HCT116 (cell line): ENCODE data around the gene KCNQ1OT1. TPM values are rescaled to one million over a fixed set of nuclear protein-coding genes. Genes with fewer than 3 reads are reported as not detected.

ENCODE experiments used
- ATAC-seq: fragments of 200-7000 bp; cut with Tn5 transposase; 2 replicates; pipeline ENCODE4 v1.9.1; 2020; ENCODE audit warnings: mild to moderate bottlenecking, moderate library complexity
- BruUV-seq: library from RNA; stranded (reverse); fragments of 400-500 nt; replicated peaks from 2 replicates; lab custom pipeline; 2021; lab: Mats Ljungman, UMichigan
- CTCF ChIA-PET: fragments of 300-600 bp; sonication (Branson Sonifier 250); formaldehyde crosslinking; loops from one replicate; lab custom pipeline; 2021; ENCODE audit warnings: antibody characterized with exemption; lab: Charles Lee
- POLR2A ChIA-PET: fragments of 300-600, 350-600 bp; sonication (Branson Sonifier 250); formaldehyde crosslinking; loops from one replicate; lab custom pipeline; 2021; ENCODE audit warnings: antibody characterized with exemption; lab: Charles Lee
- RAD21 ChIA-PET, 2 experiments: fragments of 300-600 bp; sonication (Branson Sonifier 250); formaldehyde crosslinking; loops; one replicate each; lab custom pipeline; 2023; ENCODE audit warnings: low total read pairs in 2 of 2; ENCODE audit not compliant: uncharacterized antibody in 2 of 2, unreplicated experiment in 2 of 2, low non-redundant PET in 1 of 2; lab: Charles Lee
- DNase-seq: peaks from one replicate; pipeline ENCODE4 v3.0.0-alpha.2; 2010; ENCODE audit warnings: low read depth, low spot score
- H2AFZ ChIP-seq: fragments of 200-600 bp; shearing (Covaris generic), sonication (generic); 2 replicates; pipeline ENCODE4 v1.6.1; 2017; ENCODE audit warnings: low read depth, mixed run types, mixed read lengths, antibody characterized with exemption, low read length; ENCODE audit not compliant: poor library complexity, severe bottlenecking
- H3K27ac ChIP-seq: 2 replicates; pipeline ENCODE4 v1.5.1; 2012; ENCODE audit warnings: low read depth, low read length
- H3K27me3 ChIP-seq: fragments of 200-600 bp; sonication (generic); 2 replicates; pipeline ENCODE4 v1.6.1; 2016; ENCODE audit warnings: mixed run types, low read length, mixed read lengths; ENCODE audit not compliant: insufficient read depth
- H3K36me3 ChIP-seq, 2 experiments: fragments of 200-500 bp in 1 of 2; fragments of 200-600 bp in 1 of 2; sonication (Bioruptor generic) in 1 of 2; sonication (generic) in 1 of 2; 2 replicates each; pipeline versions ENCODE4 v1.5.1 to v1.6.1; 2014 to 2016; ENCODE audit warnings: low read length in 2 of 2, inconsistent platforms in 1 of 2, mixed read lengths in 1 of 2, mixed run types in 1 of 2; ENCODE audit not compliant: insufficient read depth in 2 of 2, control insufficient read depth in 1 of 2
- H3K4me1 ChIP-seq, 2 experiments: fragments of 200-600 bp in 1 of 2; sonication (generic) in 1 of 2; 2 replicates each; pipeline versions ENCODE4 v1.5.1 to v1.6.1; 2012 to 2017; ENCODE audit warnings: low read length in 2 of 2, inconsistent platforms in 1 of 2, mild to moderate bottlenecking in 1 of 2, mixed read lengths in 1 of 2, mixed run types in 1 of 2, moderate library complexity in 1 of 2; ENCODE audit not compliant: insufficient read depth in 2 of 2, control insufficient read depth in 1 of 2
- H3K4me2 ChIP-seq: fragments of 200-600 bp; sonication (generic); 2 replicates; pipeline ENCODE4 v1.6.1; 2017; ENCODE audit warnings: mixed run types, low read length, mixed read lengths
- H3K4me3 ChIP-seq, 2 experiments: fragments of 200-600 bp in 1 of 2; sonication (generic) in 1 of 2; replicated peaks in 1 of 2; 2 replicates each; pipeline ENCODE4 v1.5.1; 2011 to 2016; ENCODE audit warnings: low read length in 2 of 2, control low read depth in 1 of 2, low read depth in 1 of 2, mild to moderate bottlenecking in 1 of 2, mixed read lengths in 1 of 2, mixed run types in 1 of 2
- H3K79me2 ChIP-seq: fragments of 200-600 bp; sonication (generic); 2 replicates; pipeline ENCODE4 v1.6.1; 2017; ENCODE audit warnings: mild to moderate bottlenecking, mixed run types, low read length, moderate library complexity, mixed read lengths; ENCODE audit not compliant: insufficient read depth
- H3K9ac ChIP-seq: fragments of 200-600 bp; sonication (generic); 2 replicates; pipeline ENCODE4 v1.6.1; 2016; ENCODE audit warnings: low read length, mixed read lengths
- H3K9me2 ChIP-seq: fragments of 200-600 bp; sonication (generic), shearing (Covaris generic); 2 replicates; pipeline ENCODE4 v1.6.1; 2017; ENCODE audit warnings: mixed run types, mild to moderate bottlenecking, moderate library complexity; ENCODE audit not compliant: insufficient read depth
- H3K9me3 ChIP-seq, 2 experiments: fragments of 200-500 bp in 1 of 2; fragments of 200-600 bp in 1 of 2; sonication (Bioruptor generic) in 1 of 2; sonication (generic) in 1 of 2; 2 replicates each; pipeline ENCODE4 v1.6.1; 2014 to 2017; ENCODE audit warnings: low read length in 2 of 2, mixed read lengths in 2 of 2, inconsistent platforms in 1 of 2, low read depth in 1 of 2, mild to moderate bottlenecking in 1 of 2, mixed run types in 1 of 2, moderate library complexity in 1 of 2; ENCODE audit not compliant: control insufficient read depth in 1 of 2, insufficient read depth in 1 of 2
- H4K20me1 ChIP-seq: fragments of 200-600 bp; sonication (generic), shearing (Covaris generic); 2 replicates; pipeline ENCODE4 v1.6.1; 2017; ENCODE audit warnings: mixed run types, mild to moderate bottlenecking, moderate library complexity; ENCODE audit not compliant: insufficient read depth
- CBX3 ChIP-seq: IDR thresholded peaks from 2 replicates; pipeline ENCODE4 v1.6.1; 2012; ENCODE audit warnings: low read depth
- CEBPB ChIP-seq: IDR thresholded peaks from 2 replicates; pipeline ENCODE4 v1.6.1; 2012; ENCODE audit warnings: low read depth
- CTCF ChIP-seq, 3 experiments: fragments of 200-600 bp in 1 of 3; sonication (generic) in 1 of 3; IDR thresholded peaks in 2 of 3; conservative IDR thresholded peaks in 1 of 3; 2 replicates each; pipeline ENCODE4 v1.5.1; 2012 to 2017; ENCODE audit warnings: low read depth in 2 of 3, low read length in 2 of 3, antibody characterized with exemption in 1 of 3, borderline replicate concordance in 1 of 3, control low read depth in 1 of 3, mild to moderate bottlenecking in 1 of 3, mixed read lengths in 1 of 3, mixed run types in 1 of 3, moderate library complexity in 1 of 3; ENCODE audit not compliant: insufficient read depth in 1 of 3
- EGR1 ChIP-seq: IDR thresholded peaks from 2 replicates; pipeline ENCODE4 v1.6.1; 2012; ENCODE audit warnings: low read depth
- ELF1 ChIP-seq: IDR thresholded peaks from 2 replicates; pipeline ENCODE4 v1.6.1; 2012; ENCODE audit warnings: low read depth, borderline replicate concordance
- EZH2 ChIP-seq: fragments of 200-600 bp; sonication (generic); IDR thresholded peaks from 2 replicates; pipeline ENCODE4 v1.6.1; 2017; ENCODE audit warnings: antibody characterized with exemption, mixed run types
- EZH2phosphoT487 ChIP-seq: fragments of 200-600 bp; IDR thresholded peaks from 2 replicates; pipeline ENCODE4 v1.6.1; 2018; ENCODE audit warnings: antibody characterized with exemption, borderline replicate concordance
- FOSL1 ChIP-seq: IDR thresholded peaks from 2 replicates; pipeline ENCODE4 v1.6.1; 2012; ENCODE audit warnings: low read depth
- POLR2A ChIP-seq: IDR thresholded peaks from 2 replicates; pipeline ENCODE4 v1.7.0; 2011; ENCODE audit warnings: borderline replicate concordance; ENCODE audit not compliant: insufficient read depth, insufficient read length; ENCODE audit errors: extremely low read depth
- POLR2AphosphoS5 ChIP-seq: IDR thresholded peaks from 2 replicates; pipeline ENCODE4 v1.6.1; 2011; ENCODE audit warnings: mild to moderate bottlenecking, low read depth, low read length, moderate library complexity
- REST ChIP-seq: IDR thresholded peaks from 2 replicates; pipeline ENCODE4 v1.6.1; 2012; ENCODE audit warnings: low read depth
- SIN3A ChIP-seq: IDR thresholded peaks from 2 replicates; pipeline ENCODE4 v1.6.1; 2012; ENCODE audit warnings: low read depth
- SP1 ChIP-seq: IDR thresholded peaks from 2 replicates; pipeline ENCODE4 v1.6.1; 2012; ENCODE audit warnings: low read depth
- SRF ChIP-seq: IDR thresholded peaks from 2 replicates; pipeline ENCODE4 v1.6.1; 2012; ENCODE audit warnings: low read depth
- TCF7L2 ChIP-seq: IDR thresholded peaks from 2 replicates; pipeline ENCODE4 v1.7.0; 2011; ENCODE audit warnings: borderline replicate concordance, inconsistent platforms; ENCODE audit not compliant: insufficient read depth, insufficient read length; ENCODE audit errors: extremely low read depth
- YY1 ChIP-seq: IDR thresholded peaks from 2 replicates; pipeline ENCODE4 v1.6.1; 2011; ENCODE audit warnings: low read length, low read depth, moderate library complexity, mild to moderate bottlenecking; ENCODE audit not compliant: insufficient replicate concordance; ENCODE audit errors: extremely low read depth
- ZBTB33 ChIP-seq: IDR thresholded peaks from 2 replicates; pipeline ENCODE4 v1.6.1; 2011; ENCODE audit warnings: mild to moderate bottlenecking, low read length, moderate library complexity; ENCODE audit not compliant: insufficient replicate concordance; ENCODE audit errors: extremely low read depth
- ZFX ChIP-seq: fragments of 450-650 bp; IDR thresholded peaks from 2 replicates; pipeline ENCODE4 v1.6.1; 2017
- intact Hi-C: fragments of 100-400 bp; cut with micrococcal nuclease; formaldehyde crosslinking; loops from 2 replicates; pipeline ENCODE4 v1.10.0; 2022
- total RNA-seq: library from RNA; stranded (reverse); gene quantifications from one replicate; pipeline ENCODE4 v1.2.1, GENCODE V29; 2021; ENCODE audit not compliant: unreplicated experiment
- TF ChIP-seq, protein P1 (sequence below): IDR thresholded peaks from 2 replicates; pipeline ENCODE4 v1.6.1; 2012

KCNQ1OT1 gene
- total RNA-seq, 1 experiment from 2014 or later = 1.1 TPM

- H3K9me2 ChIP-seq = no peaks in the 10 kb centered on the region
- no peaks in the 10 kb centered on the region for H3K79me2 ChIP-seq
- TF ChIP-seq ZFX (no peak), CBX3 (no peak), ELF1 (no peak), POLR2AphosphoS5 (no peak), EGR1 (no peak), FOSL1 (no peak), EZH2 (no peak), SIN3A (no peak), REST (no peak), EZH2phosphoT487 (no peak), POLR2A (no peak), SRF (no peak), CEBPB (no peak), ZBTB33 (no peak), YY1 (no peak), SP1 (no peak), TCF7L2 (no peak), CTCF (IDR thresholded peaks at IDR 0.05 in 2 of 3, conservative IDR thresholded peaks at IDR 0.05 in 1 of 3; ENCODE audit: borderline replicate concordance in 1 of 3, insufficient read depth in 1 of 3, low read depth in 2 of 3, low read length in 2 of 3) (no peak)
- TF ChIP-seq, protein P1, sequence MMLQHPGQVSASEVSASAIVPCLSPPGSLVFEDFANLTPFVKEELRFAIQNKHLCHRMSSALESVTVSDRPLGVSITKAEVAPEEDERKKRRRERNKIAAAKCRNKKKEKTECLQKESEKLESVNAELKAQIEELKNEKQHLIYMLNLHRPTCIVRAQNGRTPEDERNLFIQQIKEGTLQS = no peak
- no peaks in the 10 kb centered on the region; a peak in 1 of 4 replicates for H3K4me1 ChIP-seq
- H4K20me1 ChIP-seq = no peaks in the 10 kb centered on the region
- H3K27ac ChIP-seq = no peak overlapping the region
- no peak overlapping the region for H3K9ac ChIP-seq
- POLR2A ChIA-PET = no interaction called here
- H3K4me2 ChIP-seq = no peak overlapping the region
- CTCF ChIA-PET = no interaction called here
- no peaks in the 10 kb centered on the region for H3K9me3 ChIP-seq
- no peak overlapping the region for H3K4me3 ChIP-seq
- RAD21 ChIA-PET = no interaction called here
- intact Hi-C loops = no loop called here
- H3K36me3 ChIP-seq = no peaks in the 10 kb centered on the region
- no TSS peak for BruUV-seq
- no peaks in the 10 kb centered on the region for H3K27me3 ChIP-seq
- H2AFZ ChIP-seq = no peak overlapping the region
- DNase-seq (no peak), ATAC-seq (no peak)
Measured at GRCh38 chr11:2564008-2564530, 135.7 kb downstream of the KCNQ1OT1 start.
